A673 (cell line): Measurements from ENCODE around the gene SPATA9. TPM values are rescaled to one million over a fixed set of nuclear protein-coding genes. Genes with fewer than 3 reads are reported as not detected.

Source experiments
- BruUV-seq: library from RNA; stranded (reverse); fragments of 400-500 nt; replicated peaks from 2 replicates; lab custom pipeline; 2021; lab: Mats Ljungman, UMichigan
- CTCF ChIA-PET: fragments of 300-600 bp; sonication (Branson Sonifier 250); formaldehyde crosslinking; loops from one replicate; lab custom pipeline; 2022; ENCODE audit warnings: antibody characterized with exemption; lab: Charles Lee
- POLR2A ChIA-PET: fragments of 300-600 bp; sonication (Branson Sonifier 250); formaldehyde crosslinking; loops from one replicate; lab custom pipeline; 2022; ENCODE audit warnings: antibody characterized with exemption; ENCODE audit not compliant: low non-redundant PET; lab: Charles Lee
- DNase-seq: peaks from one replicate; pipeline ENCODE4 v3.0.0-alpha.2; 2015; ENCODE audit warnings: low spot score
- H3K27ac ChIP-seq: fragments of 200-600 bp; sonication (generic); 2 replicates; pipeline ENCODE4 v1.5.1; 2016; ENCODE audit warnings: mixed run types, low read depth, mild to moderate bottlenecking, mixed read lengths, antibody characterized with exemption, low read length; ENCODE audit not compliant: poor library complexity, severe bottlenecking
- H3K27me3 ChIP-seq: fragments of 200-600 bp; sonication (generic); replicated peaks from 2 replicates; pipeline ENCODE4 v1.6.1; 2017; ENCODE audit warnings: mixed run types, low read depth, mild to moderate bottlenecking, mixed read lengths, antibody characterized with exemption, low read length; ENCODE audit not compliant: insufficient read depth, poor library complexity
- H3K36me3 ChIP-seq: fragments of 200-600 bp; sonication (generic); 2 replicates; pipeline ENCODE4 v1.6.1; 2016; ENCODE audit warnings: mixed run types, mild to moderate bottlenecking, mixed read lengths, antibody characterized with exemption, low read length; ENCODE audit not compliant: insufficient read depth, poor library complexity, severe bottlenecking
- H3K4me1 ChIP-seq: fragments of 200-600 bp; sonication (generic); 2 replicates; pipeline ENCODE4 v1.6.1; 2017; ENCODE audit warnings: mixed run types, mild to moderate bottlenecking, mixed read lengths, antibody characterized with exemption, low read length; ENCODE audit not compliant: insufficient read depth, poor library complexity, severe bottlenecking
- H3K4me3 ChIP-seq: fragments of 200-600 bp; sonication (generic); 2 replicates; pipeline ENCODE4 v1.5.1; 2016; ENCODE audit warnings: low read depth, mixed run types, mild to moderate bottlenecking, mixed read lengths, low read length; ENCODE audit not compliant: poor library complexity, severe bottlenecking
- H3K9me3 ChIP-seq: fragments of 200-600 bp; sonication (generic); 2 replicates; pipeline ENCODE4 v1.6.1; 2016; ENCODE audit warnings: mixed run types, low read depth, mild to moderate bottlenecking, mixed read lengths, antibody characterized with exemption, low read length; ENCODE audit not compliant: poor library complexity, severe bottlenecking
- CTCF ChIP-seq: fragments of 300-800, 200-600 bp; sonication (generic); conservative IDR thresholded peaks from 2 replicates; pipeline ENCODE4 v1.5.1; 2017; ENCODE audit warnings: low read depth, mild to moderate bottlenecking, antibody characterized with exemption, low read length, moderate library complexity, mixed read lengths
- EZH2 ChIP-seq: fragments of 200-600 bp; sonication (generic); IDR thresholded peaks from 2 replicates; pipeline ENCODE4 v1.6.1; 2017; ENCODE audit warnings: borderline replicate concordance, low read depth, mild to moderate bottlenecking, mixed read lengths, antibody characterized with exemption, low read length; ENCODE audit not compliant: poor library complexity, severe bottlenecking
- intact Hi-C: fragments of 100-400 bp; cut with micrococcal nuclease; formaldehyde crosslinking; loops from one replicate; pipeline ENCODE4 v1.10.0; 2022; ENCODE audit not compliant: unreplicated experiment
- total RNA-seq: library from RNA; stranded (reverse); gene quantifications from 2 replicates; pipeline ENCODE4 v1.2.3, GENCODE V29; 2021

Gene SPATA9
- total RNA-seq, 1 experiment from 2014 or later, result not detected

DNA sequence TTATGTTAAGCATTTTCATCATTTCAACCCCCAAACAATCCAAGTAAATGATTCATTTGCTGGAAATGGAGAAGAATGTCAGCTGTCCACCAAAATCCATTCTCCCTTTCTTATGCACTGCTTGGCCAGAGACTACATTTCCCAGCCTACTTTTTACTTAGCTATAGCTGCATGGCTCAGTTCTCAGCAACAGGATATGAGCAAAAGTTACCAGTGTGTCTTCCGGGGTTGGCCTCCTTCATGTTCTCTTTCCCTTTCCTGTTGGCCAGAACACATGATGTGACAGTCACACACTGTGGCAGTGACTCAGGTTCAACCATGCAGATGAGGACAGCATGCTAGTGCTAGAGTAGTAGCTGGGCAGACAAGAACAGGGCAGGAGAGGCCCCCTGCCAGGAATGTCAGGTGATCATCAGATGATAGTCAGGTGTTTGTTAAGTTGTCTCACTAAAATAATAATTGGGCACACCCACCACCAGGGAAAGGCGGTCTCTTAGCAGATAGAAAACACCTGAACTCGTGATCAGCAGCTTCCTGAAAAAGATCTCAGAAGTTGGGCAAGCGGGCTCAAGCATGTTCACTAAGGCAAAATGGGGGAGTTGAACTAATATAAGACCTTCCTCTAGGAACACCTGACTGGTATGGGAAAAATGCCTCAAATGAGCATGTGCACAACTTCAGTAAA is 50.7 kb downstream of the SPATA9 start:
- H3K4me1 ChIP-seq, result no peaks in the 10 kb centered on the region
- H3K36me3 ChIP-seq, result no peaks in the 10 kb centered on the region
- ChIA-PET POLR2A (no interaction called here), CTCF (no interaction called here)
- no peak for TF ChIP-seq EZH2
- TF ChIP-seq CTCF, result no peak
- no peak for DNase-seq
- BruUV-seq, result no TSS peak
- no peak overlapping the region for H3K4me3 ChIP-seq
- H3K27me3 ChIP-seq, result no peaks in the 10 kb centered on the region
- H3K27ac ChIP-seq, result no peak overlapping the region
- intact Hi-C loops, result no loop called here
- no peaks in the 10 kb centered on the region for H3K9me3 ChIP-seq

DNA sequence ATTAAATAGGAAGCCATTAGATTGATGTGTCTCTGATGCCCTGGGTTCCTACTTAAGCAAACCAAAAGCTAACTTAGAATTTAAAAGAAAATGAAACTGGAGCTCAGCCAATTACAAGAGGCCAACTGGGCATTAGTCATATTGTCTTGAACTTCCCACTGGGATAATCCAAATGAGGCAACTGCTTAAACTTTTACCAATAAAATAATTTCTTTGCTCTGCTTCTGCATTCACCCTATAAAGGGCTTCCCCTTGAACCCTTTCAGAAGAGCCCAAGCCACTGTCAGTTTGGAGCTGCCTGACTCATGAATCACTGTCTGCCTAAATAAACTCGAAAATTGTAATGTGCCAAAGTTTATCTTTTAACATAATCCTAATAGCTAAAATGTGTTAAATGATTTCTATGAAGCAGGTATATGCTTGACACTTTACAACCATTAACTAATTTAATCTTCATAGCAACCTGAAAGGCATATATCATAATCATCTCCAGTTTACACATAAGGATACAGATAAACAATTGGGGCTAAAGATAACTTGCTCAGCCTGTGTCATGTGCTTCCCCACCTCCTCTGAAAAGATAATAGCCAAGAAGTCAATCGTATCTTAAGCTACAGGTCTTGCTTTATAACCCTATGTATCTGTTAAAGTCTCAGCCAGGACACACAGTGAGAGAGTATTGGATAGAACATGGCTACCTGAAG is 51.4 kb downstream of the SPATA9 start:
- Histone ChIP-seq H3K27ac (no peak overlapping the region), H3K4me3 (no peak overlapping the region), H3K9me3 (no peaks in the 10 kb centered on the region), H3K27me3 (no peaks in the 10 kb centered on the region), H3K4me1 (no peaks in the 10 kb centered on the region), H3K36me3 (no peaks in the 10 kb centered on the region)
- no TSS peak for BruUV-seq
- CTCF ChIA-PET, result no interaction called here
- POLR2A ChIA-PET, result no interaction called here
- DNase-seq, result peak; percentile 37
- intact Hi-C loops, result no loop called here
- no peak for TF ChIP-seq EZH2
- TF ChIP-seq CTCF, result no peak

DNA sequence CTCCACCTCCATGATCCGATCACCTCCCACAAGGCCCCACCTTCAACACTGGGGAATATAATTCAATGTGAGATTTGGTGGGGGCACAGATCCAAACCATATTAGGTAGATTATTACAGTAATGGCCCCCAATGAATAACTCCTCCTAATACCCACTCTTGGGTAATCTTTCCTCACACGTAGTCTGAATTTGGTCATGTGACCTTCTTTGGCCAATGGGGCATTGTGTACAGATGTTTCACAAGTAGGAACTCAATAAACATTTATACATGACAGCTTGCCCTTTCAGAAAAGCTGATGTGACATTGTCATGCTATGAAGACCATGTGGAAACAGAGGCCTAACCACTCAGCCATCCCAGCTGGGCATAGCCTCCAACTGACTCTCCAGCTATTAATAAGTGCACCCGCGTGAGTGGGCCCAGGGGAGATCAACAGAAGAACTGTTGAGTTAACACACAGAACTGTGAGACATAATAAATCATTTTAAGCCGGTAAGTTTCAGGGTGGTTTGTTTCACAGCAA is 52.3 kb downstream of the SPATA9 start:
- no peak for DNase-seq
- TF ChIP-seq CTCF, result no peak
- no peak overlapping the region for H3K27ac ChIP-seq
- BruUV-seq, result no TSS peak
- ChIA-PET POLR2A (no interaction called here), CTCF (no interaction called here)
- intact Hi-C loops, result no loop called here
- no peaks in the 10 kb centered on the region for H3K27me3 ChIP-seq
- H3K4me1 ChIP-seq, result no peaks in the 10 kb centered on the region
- H3K36me3 ChIP-seq, result no peaks in the 10 kb centered on the region
- no peak overlapping the region for H3K4me3 ChIP-seq
- no peaks in the 10 kb centered on the region for H3K9me3 ChIP-seq
